ENCODE data around the gene TMEM178A.
"Not testable (repeated sequence)": the region's sequence is repeated elsewhere in the genome, so short reads cannot be mapped to it uniquely, and the experiment has no call there.

TMEM178A gene

GRCh38 chr2:39649511-39649910 lies 16.2 kb upstream of the TMEM178A start:
- DNase-seq = no peak

GRCh38 chr2:39650468-39650867 lies 15.2 kb upstream of the TMEM178A start:
- DNase-seq = no peak

- not testable (repeated sequence) for DNase-seq
These were observed 9.5 kb upstream of the TMEM178A start for GRCh38 chr2:39656215-39656614.

GRCh38 chr2:39657287-39657937 lies 8.3 kb upstream of the TMEM178A start:
- DNase-seq = no peak

GRCh38 chr2:39658371-39658770 lies 7.3 kb upstream of the TMEM178A start:
- no peak for DNase-seq

GRCh38 chr2:39659765-39660611 lies 5.7 kb upstream of the TMEM178A start:
- DNase-seq = no peak

DNA sequence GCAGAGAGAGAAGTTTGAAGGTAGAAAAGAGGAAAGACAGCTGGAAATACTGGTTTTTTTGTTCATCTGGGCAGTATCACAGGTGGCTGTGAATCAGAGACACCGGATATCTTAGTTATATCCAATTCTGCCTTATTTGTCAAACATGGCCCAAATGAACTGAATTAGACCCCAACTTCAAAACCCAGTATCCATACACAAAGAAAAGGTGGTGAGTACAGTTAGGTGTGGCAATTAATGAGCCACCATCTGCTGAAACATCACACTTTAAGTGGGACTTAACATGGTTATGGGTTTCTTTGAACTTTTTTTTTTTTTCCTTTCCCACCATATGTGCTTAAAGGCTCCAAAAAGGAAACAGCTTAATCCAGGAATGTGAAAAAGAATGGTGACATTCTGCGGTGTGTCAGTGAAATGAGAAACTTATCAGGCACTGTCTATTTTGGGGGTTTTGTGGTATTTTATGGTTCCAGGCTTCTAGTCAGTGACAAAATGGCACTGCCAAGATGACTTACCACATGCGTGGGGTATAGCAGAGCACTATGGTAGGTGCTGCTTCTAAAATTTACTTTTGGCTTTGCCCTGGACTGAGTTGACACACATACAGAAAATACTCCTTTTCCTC lies 5.0 kb upstream of the TMEM178A start:
- no peak for DNase-seq

GRCh38 chr2:39661826-39662225 lies 3.9 kb upstream of the TMEM178A start:
- no peak for DNase-seq

GRCh38 chr2:39663187-39663930 lies 2.4 kb upstream of the TMEM178A start:
- DNase-seq = no peak

DNA sequence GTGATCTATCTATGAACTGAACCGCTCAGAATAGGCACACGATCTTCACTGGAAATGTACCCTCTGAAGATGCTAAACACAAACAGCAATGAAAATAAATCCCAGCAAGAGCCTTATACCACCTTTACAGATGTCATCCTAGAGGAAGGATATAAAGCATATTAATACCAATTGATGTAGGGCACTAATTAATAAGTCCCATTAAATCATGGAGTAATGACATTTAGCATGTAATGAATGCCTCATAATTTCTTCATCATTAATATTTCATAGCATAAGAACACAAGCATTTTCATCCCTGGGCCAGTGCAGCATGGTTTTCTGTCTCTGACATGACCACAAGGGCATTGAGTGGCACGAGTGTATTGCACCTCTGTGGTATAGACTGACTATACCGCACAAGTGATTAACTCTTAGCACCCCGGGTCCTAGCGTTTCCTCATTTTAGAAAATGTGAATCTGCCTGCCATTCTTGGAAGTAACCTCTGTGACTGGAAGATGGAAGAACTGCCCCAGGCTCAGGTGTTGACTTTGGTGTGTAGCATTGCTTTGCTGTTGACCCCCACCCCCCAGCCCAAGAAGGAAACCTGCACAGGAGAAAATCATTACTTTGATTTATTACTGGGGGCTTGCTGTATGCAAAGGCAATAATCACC lies 1.4 kb upstream of the TMEM178A start:
- no peak for DNase-seq

- DNase-seq = no peak
These were observed 677 bp upstream of the TMEM178A start for GRCh38 chr2:39664888-39665591.

DNA sequence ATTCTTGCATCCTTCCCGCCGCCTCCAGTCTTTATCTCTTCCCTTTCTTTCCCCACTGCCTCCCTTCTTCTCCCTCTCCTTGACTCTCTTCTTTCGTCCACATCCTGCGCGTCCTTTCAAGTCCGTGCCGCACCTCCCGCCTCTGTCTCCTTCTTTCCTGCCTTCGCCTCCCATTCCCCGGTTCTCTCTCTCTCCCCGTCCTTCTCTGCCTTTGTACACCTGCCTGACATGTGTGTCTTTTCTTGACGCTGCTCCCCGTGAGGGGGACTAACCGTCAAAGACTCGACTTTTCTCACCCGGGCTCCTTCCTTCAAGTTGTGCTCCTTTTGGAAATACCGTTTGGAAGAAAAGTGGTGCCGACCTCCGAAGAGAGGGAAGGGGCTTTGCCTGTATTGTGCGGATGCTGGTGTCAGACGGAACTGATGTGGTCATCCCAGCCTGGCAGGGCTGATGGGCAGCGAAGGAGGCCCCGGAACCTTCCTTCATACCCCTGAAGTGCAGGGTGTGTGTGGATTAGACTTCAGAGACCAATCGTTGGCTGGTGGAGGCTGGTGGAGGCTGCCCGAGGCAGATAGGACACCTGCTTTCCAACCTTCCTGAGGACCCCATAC lies 879 bp downstream of the TMEM178A start:
- DNase-seq = no peak

- DNase-seq = no peak
These were observed 1.6 kb downstream of the TMEM178A start for GRCh38 chr2:39667104-39667885.

GRCh38 chr2:39667886-39668276 lies 2.2 kb downstream of the TMEM178A start:
- DNase-seq = no peak

- DNase-seq = no peak
These were observed 2.9 kb downstream of the TMEM178A start for GRCh38 chr2:39668576-39669080.

GRCh38 chr2:39671604-39672003 lies 5.9 kb downstream of the TMEM178A start:
- no peak for DNase-seq

DNA sequence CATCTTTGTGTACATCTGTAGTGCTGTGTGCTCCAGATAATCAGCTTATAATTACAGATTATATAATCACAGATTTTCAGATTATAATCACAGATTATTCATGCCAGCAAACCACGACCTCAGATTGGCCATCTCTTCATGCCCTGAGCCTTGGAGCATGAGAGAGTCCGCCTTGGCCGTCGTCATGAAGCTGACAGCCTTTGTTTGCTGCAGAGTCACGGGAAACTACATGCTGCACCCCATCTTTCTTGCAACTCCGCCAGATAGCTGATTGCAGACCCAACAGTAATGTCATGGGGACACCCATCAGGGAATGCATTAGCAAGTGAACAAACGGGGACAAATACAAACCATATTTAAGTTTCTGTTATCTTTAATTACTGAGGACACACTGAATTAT lies 7.3 kb downstream of the TMEM178A start:
- no peak for DNase-seq

- no peak for DNase-seq
These were observed 10.6 kb downstream of the TMEM178A start for GRCh38 chr2:39676342-39676741.

GRCh38 chr2:39678170-39678569 lies 12.5 kb downstream of the TMEM178A start:
- no peak for DNase-seq

DNA sequence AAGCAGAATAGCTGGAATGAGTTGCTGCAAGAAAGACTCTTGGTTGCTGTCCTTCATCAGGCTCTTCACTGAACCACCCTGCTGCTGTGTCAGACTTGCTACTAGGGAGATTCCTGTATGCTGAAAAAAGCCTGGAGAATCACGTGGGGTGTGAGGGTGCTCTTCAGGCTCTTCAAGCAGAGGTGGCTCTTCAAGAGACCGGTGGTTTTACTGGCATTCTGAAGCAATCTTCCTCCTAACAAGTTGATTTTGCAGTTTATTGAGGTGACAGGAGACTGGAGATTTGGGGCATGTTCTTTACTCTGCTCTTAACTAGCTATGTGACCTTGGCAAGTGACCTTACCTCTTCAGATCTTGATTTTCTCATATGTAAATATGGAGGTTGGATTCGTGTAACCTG lies 14.1 kb downstream of the TMEM178A start:
- DNase-seq = no peak
